Measurements from ENCODE around the gene C11orf98.

DNA sequence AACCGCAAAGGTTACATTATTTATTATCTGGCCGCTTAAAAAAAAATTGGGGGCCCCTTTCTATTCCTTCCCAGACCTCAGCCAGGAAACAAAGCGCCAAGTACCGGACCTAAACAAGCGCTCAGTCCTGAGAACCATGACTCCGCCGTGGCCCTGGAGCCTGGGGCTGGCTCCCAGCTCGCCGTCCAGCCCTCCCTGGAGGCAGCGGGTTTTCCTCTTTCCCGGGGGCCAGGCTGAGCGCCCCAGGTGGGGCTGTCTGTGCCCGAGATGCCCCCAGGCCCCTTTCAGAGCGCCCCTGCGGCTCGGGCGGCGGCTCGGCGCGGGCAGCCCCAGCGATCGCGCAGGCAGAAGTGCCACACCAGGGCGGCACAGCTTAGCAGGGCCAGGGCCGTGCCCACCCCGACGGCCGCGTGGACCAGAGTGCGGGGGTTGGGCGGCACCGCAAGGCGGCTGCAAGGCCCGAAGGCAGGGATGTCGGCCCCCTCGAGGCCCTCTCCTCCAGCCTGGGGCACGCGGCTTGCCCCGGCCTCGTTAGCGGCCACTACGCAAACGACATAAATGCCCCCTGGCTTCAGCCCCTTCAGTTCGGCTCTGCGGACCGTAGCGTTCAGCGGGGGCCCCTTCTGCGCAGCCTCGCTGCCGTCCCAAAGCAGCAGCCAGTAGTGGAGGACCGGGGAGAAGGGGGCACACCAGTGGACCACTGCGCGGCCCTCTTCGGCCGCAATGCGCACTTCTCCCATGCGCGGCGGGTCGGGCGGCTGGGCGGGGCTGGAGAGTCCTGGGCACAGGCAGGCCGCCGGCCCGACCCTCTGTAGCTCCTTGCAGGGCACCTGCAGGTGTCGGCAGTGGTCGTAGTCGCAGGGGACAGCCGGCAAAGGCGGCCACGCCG lies 22.7 kb upstream of the C11orf98 start:
- TF ChIP-seq POLR2A (IDR thresholded peaks at IDR 0.05): no peak
- TF ChIP-seq, protein P1, sequence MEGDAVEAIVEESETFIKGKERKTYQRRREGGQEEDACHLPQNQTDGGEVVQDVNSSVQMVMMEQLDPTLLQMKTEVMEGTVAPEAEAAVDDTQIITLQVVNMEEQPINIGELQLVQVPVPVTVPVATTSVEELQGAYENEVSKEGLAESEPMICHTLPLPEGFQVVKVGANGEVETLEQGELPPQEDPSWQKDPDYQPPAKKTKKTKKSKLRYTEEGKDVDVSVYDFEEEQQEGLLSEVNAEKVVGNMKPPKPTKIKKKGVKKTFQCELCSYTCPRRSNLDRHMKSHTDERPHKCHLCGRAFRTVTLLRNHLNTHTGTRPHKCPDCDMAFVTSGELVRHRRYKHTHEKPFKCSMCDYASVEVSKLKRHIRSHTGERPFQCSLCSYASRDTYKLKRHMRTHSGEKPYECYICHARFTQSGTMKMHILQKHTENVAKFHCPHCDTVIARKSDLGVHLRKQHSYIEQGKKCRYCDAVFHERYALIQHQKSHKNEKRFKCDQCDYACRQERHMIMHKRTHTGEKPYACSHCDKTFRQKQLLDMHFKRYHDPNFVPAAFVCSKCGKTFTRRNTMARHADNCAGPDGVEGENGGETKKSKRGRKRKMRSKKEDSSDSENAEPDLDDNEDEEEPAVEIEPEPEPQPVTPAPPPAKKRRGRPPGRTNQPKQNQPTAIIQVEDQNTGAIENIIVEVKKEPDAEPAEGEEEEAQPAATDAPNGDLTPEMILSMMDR (IDR thresholded peaks at IDR 0.05): no peak

Data from Peyer's patch (tissue), 4 donors.